ENCODE results near the gene CPLX4.

DNA sequence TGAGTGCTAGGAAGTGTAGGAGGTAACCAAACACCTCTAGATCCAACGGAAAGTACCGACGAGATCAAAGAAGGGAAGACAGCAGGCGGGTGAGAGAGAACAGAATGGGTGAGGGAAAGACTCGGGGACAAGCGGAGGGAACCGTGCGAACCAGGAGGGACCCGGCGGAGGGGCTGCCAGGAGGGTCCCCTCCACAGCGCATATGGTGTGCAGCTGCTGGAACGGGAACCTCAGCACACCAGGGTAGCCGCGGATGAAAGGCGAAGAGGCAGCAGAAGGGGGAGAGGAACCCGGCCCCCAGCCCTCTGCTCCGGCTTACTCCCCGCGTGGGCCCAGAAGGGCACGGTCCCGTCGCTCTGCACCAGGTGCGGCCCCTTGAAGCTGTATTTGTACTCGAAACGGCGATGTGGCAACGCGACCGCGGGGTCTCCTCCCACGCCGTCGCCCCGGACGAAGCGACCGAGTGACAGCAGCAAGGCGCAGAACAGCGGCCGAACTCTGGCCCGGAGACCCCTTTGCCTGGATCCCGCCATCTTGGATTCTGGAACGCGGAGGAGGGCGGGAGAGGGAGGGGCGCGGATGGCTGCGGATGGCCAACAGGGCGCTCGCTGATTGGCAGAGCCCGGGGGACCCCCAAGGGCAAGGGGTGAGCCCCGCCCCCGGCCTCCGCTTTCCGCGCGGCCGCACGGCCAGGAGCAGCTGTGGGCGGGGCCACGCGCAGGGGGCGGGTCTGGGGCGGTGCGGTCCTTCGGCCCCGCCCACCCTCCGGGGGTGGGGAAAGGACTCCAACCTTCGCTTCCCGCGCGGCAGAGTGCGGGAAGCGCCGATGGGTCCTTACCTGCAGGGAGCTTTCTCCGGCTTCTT, 40.5 kb upstream of the CPLX4 start, which contains the start of gene LMAN1:
- TF ChIP-seq, protein P1, sequence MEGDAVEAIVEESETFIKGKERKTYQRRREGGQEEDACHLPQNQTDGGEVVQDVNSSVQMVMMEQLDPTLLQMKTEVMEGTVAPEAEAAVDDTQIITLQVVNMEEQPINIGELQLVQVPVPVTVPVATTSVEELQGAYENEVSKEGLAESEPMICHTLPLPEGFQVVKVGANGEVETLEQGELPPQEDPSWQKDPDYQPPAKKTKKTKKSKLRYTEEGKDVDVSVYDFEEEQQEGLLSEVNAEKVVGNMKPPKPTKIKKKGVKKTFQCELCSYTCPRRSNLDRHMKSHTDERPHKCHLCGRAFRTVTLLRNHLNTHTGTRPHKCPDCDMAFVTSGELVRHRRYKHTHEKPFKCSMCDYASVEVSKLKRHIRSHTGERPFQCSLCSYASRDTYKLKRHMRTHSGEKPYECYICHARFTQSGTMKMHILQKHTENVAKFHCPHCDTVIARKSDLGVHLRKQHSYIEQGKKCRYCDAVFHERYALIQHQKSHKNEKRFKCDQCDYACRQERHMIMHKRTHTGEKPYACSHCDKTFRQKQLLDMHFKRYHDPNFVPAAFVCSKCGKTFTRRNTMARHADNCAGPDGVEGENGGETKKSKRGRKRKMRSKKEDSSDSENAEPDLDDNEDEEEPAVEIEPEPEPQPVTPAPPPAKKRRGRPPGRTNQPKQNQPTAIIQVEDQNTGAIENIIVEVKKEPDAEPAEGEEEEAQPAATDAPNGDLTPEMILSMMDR (IDR thresholded peaks at IDR 0.05): no peak
- TF ChIP-seq POLR2A (IDR thresholded peaks at IDR 0.05): no peak
- peak in 1 of 3 donors; percentile 35 for TF ChIP-seq POLR2AphosphoS5 (IDR thresholded peaks at IDR 0.05)
- no peak for TF ChIP-seq EP300 (IDR thresholded peaks at IDR 0.05)
